A204.1 (cell line): ENCODE measurements around the gene SATB1.

Experiments
- FAIRE-seq: peaks from 2 replicates; lab custom pipeline; 2012; peaks lifted over from hg19 to GRCh38; lab: Jason Lieb, UNC

The SATB1 gene

DNA sequence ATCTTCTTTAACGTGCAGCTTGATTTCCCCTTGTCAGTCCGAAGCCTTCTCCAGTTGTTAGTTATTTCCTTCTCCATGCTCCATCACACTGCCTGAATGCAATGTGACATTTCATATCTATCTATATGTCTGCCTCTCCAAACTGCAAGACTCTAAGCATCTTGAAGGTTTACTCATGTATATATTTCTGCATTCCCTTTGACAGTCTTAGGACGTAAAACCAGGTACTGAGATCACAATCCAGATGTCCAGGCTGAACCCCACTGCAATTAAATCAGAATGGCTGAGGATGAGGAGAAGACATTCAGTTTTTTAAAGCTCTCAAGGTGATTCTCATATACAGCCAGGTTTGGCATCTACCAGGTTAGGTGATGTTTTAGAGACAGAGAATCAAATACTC, 6.1 kb upstream of the SATB1 start:
- FAIRE-seq: no peak

DNA sequence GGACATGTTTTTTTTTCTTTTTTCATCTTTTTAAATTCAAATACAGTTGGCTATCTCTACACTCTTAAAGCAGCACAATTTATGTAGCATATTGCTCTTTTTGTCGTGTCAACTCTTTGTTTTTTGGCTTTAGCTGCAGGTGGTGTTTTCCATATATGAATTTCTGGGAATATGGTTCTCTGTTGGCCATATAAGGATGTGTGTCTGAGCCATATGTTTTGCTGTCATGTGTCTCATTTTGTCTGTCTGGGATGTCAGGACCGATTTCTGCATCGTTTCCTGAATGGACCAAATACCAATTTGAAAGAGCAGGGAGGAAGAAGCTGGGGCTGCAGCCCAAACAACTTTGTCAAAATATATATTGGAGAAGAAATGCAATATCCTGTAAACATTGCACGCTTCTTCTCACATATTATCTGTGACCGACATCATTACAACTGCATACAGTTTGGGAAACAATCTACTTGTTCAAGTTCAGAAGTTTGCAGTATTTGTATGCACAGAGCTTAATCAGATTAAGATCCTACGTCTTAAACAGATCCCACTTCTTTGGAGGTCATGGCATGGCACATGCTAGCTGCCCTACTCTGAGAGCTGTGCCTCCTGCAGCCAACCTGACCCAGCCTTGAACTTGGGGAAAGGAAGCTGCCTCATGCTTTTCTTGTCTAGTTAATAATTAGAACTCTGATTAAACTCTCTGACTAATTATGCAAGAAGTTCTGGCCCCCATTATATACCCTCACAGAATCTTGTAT, 4.0 kb upstream of the SATB1 start:
- FAIRE-seq: no peak

DNA sequence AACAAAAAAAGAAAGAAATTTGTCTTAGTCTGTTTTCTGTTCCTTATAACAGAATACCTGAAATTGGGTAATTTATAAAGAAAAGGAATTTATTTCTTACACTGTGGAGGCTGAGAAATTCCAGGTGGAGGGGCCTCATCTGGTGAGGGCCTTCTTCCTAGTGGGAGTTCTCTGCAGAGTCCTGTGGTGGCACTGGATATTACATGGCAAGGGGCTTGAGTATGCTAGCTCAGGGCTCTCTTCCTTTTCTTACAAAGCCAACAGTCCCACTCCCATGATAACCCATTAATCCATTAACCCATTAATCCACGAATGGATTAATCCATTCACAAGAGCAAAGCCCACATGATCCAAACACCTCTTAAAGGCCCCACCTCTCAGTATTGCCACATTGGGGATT, 2.9 kb upstream of the SATB1 start:
- no peak for FAIRE-seq

DNA sequence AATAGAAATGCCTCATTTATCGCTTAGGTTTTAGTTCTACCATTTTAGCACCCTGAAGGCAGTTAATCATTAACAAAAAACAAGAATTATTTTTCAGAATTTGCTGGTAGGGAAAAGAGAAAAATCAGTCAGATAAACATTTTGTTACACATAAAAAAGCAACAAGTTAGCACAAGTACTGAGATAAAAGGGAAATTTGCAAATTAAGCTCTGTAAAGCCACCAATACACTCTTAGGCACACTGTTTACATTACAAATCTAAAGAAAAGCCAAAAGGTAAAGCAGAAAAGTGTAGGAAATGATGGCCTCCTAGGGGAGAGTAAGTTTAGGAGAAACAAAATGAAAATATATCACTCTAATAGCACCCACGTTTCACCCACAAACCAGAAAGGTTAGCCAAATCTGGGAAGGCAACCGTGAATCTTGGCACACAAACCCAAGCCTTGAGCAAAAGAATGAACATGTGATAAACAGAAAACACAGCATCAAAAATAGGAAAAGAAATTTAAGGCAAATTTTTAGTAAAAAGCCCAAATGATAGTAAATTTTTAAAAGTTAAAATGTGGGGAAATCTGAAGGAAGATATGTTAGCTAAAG, 1.6 kb upstream of the SATB1 start:
- FAIRE-seq: no peak

DNA sequence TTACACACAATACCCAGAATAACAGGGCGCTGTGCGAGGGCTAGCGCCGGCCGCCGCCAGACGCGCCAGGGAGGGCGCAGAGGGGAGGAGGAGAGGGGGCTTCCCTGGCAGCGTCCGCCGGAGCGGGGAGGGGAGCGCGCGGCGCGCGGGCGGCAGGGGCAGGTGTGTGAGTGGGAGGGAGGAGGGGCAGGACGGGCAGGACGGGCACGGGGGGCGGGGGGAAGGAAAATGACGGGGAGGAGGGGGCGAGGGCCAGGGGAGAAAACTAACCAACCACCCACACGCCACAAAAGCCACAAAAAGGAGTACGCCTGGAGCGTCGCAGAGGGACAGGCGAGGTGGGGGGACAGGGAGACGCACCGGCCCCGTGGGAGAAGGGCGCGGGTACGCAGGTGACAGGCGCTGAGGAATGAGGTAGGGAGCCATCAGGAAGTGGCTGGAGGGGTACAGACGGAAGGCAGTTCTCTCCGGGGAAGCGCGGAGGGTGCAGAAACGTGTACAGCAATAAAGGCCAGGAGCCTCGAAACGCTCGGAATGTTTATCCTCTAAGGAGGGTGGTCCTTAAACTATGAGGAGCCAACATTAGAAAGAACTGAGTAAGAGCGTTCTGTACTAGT, 610 bp upstream of the SATB1 start:
- FAIRE-seq: no peak

DNA sequence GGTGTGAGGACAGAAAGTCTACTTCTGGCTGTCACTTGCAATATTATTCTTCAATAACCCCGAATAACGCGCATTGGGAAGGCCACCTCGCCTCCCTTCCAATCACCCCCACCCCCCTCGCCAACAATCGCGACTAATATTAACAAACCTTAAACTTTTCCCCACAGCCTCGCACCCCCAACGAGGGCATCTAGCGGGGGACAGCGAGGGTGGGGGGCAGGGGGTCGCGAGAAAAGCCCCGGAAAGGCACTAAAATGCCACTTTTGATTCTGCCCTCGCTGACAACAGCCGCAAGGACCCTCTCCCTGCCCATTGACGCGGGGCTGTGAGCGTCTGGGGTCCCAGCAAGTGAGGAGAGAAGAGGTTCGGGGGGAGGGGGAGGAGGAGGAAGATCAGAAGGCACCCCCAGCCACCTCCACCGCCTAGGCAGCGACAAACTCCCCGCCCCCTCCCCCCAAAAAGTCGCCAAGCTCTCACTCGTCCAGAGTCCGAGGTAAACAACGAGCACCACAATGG, 868 bp downstream of the SATB1 start:
- no peak for FAIRE-seq

DNA sequence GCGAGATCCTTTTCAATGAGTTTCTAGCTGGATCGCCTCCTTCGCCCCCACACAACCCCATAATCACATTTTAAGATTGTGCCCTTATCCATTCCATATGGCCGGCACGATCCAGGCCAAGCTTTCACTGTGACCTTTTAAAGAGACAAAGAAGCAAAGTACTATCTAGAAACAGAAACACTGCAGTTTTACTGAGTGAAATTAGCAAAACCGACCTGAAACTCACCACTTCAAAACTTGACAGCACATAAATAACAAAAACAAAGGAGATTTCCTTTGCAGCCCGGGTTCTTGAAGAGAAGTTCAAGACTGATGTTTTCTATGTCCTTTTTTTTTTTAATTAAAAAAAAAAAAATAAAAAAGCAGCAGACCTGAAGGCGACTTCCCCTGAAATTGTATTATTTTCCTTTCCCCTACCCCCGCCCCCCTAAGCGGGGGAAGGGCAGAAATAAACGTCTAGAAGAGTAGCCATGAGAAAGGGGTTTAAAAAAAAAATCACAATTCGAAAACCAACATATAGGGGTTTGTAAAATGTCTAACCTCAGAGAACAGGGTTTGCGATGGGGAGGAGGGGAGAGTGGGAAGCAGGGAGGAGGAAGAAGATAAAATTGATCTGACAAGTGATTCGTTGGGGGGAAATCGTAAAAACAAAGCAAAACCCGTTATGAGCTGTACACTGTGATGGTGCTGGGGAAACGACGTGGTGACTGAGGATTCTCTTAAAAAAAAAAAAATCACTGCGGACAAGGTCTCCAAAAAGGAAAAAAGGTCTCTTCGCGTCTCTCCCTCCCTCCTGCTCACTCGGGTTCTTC, 1.5 kb downstream of the SATB1 start:
- peak; percentile 11 for FAIRE-seq

DNA sequence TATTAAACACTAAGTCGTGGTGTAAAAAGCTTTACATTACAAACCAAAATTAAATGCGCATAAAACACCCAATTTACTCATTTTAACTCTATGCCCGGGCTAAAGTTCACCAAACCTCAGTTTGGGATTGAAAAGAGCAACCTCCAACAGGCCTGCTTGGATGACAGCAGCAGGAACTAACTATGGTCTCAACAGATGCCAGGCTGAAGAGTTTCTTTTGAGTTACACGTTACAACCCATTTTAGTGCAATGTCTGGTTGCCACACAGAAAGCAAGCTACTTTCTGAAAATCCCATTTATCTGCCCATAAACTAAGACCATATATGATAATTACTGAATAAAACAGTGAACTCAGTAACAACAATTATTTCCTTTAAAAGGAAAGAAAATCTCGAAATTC, 2.2 kb downstream of the SATB1 start:
- no peak for FAIRE-seq

DNA sequence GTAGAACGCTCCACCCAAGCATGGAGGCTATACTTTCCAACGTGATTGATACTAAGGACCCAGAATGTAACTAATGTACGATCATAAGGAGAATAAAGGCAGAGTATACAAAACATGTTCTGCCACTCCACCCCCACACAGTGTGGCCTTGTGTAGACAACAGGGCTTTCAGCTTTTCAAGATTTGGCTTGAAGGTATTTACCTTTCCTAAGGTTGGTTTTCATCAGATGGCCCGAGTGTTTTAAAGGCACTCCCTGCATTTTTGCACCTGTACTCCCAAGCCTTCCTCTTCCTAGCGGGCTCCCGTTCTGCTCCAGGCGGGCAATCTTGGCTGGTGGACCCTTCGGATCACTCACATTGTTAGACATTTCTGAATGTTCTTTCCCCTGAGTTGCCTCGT, 4.6 kb downstream of the SATB1 start:
- no peak for FAIRE-seq

DNA sequence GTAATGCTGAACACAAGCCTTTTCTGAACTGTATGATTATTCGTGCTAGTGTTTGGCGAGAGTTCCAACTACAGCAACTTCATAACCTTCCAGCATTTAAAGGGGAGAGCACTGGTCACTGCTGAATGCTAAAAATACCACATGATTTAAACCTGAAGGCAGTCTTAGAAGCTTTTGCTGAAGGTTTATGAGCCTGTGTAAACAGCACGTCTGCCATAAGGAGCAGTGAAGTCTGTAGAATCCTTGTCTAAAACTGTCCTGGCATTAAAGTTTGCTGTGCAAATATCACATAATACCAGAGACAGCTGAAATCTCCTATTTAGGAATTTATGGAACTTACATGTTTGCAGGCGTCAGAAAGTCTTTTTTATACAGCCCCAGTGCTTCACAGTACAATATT, 5.9 kb downstream of the SATB1 start:
- no peak for FAIRE-seq

DNA sequence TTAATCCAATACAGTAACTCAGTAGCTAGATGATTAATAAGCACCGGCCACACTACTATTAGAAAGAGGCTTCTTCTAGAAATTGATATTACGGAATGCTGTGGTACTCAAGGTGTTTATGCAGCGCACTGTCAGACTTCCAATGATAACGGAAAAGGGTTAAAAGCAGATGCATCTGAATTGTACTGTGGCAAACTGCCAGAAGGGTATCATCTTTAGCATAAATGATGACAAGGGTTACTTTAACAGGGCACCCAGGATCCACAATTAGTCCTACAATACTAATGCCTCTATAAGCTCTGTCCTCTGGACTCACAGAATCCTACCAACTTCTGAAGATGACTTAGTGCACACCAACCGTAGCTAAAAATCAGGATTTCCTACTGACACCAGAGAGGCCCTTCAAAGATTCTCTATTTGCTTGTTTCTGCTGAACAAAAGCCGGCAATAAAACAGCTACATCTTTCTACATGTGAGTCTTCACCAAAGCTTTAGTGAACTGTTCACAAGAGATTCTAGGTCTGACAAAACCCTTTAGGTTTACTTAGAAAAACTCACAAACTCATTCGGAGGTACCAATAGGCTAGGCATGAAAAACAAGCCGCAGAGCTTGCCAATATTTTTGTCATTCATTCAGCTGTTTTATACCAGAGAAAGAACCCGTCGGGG, 7.1 kb downstream of the SATB1 start:
- FAIRE-seq: no peak

DNA sequence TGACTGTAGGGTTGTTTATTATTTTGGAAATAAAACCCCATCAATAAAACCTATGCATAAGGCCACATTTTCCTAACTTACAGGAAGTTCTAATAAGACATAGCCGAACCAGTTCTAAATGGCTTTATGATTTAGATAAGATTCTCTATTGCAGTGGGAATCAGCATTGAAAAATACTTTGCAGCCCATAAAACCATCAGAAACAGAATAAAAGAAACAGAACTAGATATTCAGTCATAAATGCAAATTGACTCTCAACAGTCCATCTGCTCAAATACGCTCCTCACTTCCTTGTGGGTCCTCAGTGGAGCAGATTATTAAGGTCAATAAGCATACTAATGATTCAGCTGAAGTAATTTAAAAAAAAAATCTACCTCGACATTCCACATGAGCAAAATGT, 8.8 kb downstream of the SATB1 start:
- no peak for FAIRE-seq

DNA sequence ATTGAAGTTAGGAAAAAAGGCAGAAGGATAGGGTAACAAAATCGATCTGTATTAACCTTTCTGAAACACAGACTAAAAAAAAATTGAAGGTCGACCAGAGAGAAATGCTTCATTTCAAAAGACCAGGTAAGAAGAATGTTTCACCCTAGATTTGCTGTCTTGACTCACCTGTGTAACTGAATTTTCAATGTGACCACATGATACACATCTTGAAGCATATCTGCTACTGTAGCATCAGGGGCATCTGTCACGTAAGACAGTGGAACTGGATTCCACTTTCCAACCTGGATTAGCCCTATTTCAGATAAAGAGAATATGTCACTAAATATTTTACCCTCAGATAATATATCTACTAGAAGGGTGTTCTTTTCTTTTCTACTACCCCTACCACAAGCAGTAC, 9.3 kb downstream of the SATB1 start:
- FAIRE-seq: no peak

DNA sequence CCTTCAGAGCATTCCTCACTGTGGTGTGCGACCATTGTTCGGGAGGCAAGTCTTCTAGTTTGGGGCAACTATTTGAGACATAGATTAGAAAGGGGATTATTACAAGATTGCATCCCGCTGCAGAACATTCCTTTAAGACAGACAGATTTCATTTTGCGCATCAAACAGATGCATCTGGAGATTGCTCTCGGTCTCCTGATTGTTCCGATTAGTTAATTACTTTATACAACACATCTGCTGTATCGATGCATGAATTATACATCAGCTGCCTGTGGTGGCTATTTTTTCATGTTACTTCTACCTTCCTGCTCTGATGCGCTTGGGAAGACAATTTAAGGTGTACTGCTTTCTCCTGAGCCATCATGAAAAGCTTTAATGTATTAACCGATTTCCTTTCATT, 10.0 kb downstream of the SATB1 start:
- no peak for FAIRE-seq

DNA sequence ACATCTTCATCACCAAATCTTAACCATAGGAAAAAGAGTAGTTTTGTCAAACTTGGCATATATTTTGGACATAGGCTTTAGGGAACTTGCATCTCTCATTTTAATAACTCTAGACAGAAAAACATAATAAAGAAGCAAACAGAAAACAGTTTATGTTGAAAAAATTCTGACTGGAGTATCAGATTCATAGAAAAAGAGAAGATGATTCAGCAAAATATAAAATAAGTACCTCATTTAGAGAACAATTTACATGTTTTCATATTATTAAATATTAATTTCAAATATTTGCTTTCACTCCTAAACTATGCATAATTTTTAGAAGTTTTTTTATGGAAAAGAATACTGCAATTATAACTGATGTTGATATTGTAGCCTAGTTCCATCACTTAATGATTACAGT, 12.5 kb downstream of the SATB1 start:
- FAIRE-seq: no peak

DNA sequence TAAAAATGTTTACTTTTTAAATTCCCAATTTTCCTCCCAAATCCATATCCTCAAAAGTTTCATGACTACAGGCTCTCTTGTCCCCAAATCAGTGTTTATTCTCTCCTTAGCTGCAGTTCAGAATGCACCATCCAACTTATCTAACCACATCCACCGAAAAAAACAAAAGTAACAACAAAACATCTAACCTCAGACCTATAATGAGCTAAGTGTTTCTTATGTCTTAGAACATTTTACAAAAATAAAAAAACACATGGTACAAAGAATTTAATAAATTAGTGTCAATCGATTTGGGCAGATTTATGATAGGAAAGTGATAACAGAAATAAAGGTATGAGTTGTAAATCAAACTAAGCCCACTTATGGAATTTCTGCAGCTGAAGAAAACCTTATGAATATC, 13.6 kb downstream of the SATB1 start:
- no peak for FAIRE-seq

DNA sequence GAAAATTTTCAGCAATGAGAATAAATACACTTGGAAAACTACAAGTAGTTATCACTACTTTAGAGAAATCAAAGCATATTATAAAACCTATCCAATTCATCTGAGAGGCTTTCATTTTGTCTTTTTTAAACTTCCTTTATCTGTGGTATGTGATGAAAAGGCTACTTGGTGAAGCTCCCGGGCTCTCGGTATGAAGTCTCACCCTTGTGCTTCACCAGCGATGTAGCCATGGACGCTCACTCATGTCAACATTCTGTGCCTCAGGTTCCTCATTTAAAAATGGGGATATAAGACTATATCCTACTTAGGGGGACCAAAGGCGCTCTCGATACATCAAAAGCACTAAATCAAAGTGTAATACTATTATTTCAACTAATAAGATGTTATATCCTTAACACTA, 14.9 kb downstream of the SATB1 start:
- FAIRE-seq: no peak

DNA sequence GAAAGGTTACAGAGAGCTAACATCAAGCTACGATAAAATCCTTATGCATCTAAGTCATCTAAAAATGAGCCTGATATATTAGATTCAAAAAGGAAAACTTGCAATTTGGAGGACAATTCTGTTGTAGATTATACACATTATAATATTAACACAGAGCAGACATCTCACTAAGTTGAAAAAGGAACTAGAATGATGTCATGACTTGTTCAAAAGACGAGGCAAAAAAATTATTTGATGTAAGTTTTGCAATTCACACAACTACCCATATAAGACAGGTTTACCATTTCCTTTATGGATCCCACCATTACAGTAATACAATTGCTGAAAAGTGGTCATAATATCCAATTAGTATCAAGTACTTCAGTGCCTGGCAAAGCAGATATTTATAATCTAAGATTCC, 15.9 kb downstream of the SATB1 start:
- no peak for FAIRE-seq

DNA sequence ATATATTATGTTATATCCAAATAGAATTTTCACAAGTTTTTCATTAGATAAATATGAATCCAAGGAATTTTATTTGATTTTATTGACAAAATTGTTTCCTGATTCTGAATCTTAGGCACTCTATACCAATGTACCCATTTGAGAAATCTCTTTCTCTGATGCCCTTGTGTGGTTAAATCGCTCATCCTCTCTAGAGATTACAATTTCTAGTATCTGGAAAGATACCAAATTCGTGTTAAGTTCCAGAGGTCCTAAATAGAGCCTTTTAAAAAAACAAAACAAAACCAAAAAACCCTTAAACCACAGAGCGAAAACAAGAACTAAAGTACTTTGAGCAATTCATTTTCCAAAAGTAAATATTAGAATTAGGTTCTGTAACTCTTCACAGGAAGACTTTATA, 20.0 kb downstream of the SATB1 start:
- no peak for FAIRE-seq

DNA sequence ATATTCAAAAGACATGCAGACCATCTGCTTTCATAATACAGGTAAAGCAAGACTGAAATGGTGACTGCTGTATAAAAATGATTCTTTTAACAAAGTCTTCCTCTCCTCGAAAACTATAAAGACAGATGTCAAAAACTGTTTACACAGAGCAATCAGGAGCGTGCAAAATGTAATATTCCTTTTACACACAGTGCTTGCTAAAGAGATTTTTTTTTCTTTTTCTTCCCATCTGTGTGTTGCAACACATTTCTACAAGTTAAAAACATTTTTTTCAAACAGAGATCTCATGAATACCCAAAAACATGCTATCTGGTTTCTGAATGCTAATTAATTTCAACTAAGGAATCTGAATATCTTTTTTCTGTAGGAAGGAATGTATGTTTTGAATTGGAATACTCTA, 22.1 kb downstream of the SATB1 start:
- no peak for FAIRE-seq

DNA sequence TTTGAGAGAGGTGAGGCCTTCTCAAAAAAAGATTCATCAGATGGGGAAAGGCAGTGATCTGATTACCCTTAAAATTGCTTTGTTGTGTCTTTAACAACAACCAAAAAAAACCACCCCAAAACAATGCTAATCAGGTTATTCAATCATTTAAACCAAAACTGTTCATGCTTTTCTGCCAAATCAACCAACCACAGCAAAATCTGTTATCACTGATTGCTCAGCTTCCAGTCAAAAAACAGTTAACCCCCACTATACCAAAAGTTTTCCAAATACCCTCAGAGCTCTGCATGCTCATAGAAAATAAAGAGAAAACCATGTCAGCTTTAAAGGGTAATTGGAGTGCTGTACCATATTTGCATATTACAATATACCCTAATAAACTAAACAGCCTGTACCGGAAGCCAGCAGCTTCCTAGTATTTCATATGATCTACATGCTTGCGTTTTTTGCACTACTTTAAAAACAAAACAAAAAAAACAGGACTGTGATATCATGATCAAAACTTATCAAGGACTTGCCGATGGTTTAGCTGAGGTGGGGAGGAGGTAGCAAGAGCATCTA, 22.8 kb downstream of the SATB1 start:
- no peak for FAIRE-seq
